Measurements from ENCODE around the gene FSD2. TPM values are rescaled to one million over a fixed set of nuclear protein-coding genes. Genes with fewer than 3 reads are reported as not detected.
A peak's percentile ranks its signal among the peaks of the same experiment; 100 is the strongest.
"Not testable (repeated sequence)": the region's sequence is repeated elsewhere in the genome, so short reads cannot be mapped to it uniquely, and the experiment has no call there.

Gene FSD2
- total and polyA plus RNA-seq, 2 experiments from 2014 or later: 0.18 TPM; not detected in 1

DNA sequence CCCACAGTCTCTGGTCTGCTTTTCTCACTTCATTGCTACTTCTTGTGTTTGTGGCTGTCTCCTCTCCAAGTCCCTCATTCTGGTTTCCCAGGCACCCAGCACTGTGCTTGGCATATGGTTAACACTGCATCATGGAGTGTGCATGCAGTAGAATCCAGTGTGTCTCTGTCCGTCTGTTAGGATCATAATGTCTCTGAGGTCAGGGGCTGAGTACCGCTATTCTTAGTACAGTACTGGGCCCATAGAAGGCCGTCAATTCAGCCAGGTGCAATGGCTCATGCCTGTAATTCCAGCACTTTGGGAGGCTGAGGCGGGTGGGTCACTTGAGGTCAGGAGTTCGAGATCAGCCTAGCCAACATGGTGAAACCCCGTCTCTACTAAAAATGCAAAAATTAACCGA is 39.7 kb downstream of the FSD2 start:
- not testable (repeated sequence) for ATAC-seq; H3K4me3 ChIP-seq; H3K4me1 ChIP-seq (ENCODE audit: insufficient read depth); H3K9me3 Mint-ChIP-seq; H2AFZ ChIP-seq; H3K4me3 Mint-ChIP-seq; H3K36me3 Mint-ChIP-seq (ENCODE audit: low read depth); H3K79me2 ChIP-seq (replicated peaks; ENCODE audit: insufficient read depth); H3K27me3 ChIP-seq (ENCODE audit: insufficient read depth); H3K4me2 ChIP-seq; DNase-seq (ENCODE audit: low spot score); H3F3A ChIP-seq (replicated peaks; ENCODE audit: low read depth); H3K27me3 Mint-ChIP-seq (ENCODE audit: insufficient read depth, low read depth, poor library complexity); H3K27ac Mint-ChIP-seq; H4K20me1 ChIP-seq (replicated peaks; ENCODE audit: insufficient read depth); H3K27ac ChIP-seq (ENCODE audit: low read depth); H3K9me2 ChIP-seq (ENCODE audit: insufficient read depth); H3K36me3 ChIP-seq (ENCODE audit: insufficient read depth)
- peaks cover 13% of the 10 kb centered on the region for H3K4me1 Mint-ChIP-seq

DNA sequence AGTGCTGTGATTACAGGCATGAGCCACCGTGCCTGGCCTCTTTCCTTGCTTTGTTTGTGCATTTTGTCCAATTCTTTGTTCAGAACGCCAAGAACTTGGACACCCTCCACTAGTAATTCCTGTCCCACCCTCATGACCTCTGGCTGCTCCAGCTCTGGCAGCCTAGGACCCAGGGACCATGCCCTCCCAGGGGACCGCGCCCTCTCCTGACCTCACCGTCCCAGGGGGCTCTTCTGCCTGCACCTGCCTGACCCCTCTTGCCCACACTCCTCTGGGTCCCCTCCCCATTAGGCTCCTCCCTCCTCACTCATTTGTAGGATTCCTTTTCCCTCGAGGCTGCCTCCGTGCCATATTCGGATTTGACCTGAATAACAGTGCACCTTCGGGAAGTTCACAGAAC is 41.1 kb downstream of the FSD2 start:
- H3K36me3 Mint-ChIP-seq (ENCODE audit: low read depth): no peaks in the 10 kb centered on the region
- H3F3A ChIP-seq (replicated peaks; ENCODE audit: low read depth): no peaks in the 10 kb centered on the region
- no peaks in the 10 kb centered on the region for H3K36me3 ChIP-seq (ENCODE audit: insufficient read depth)
- no peak for DNase-seq (ENCODE audit: low spot score)
- peaks cover 13% of the 10 kb centered on the region for H3K4me1 Mint-ChIP-seq
- H3K4me2 ChIP-seq: no peak overlapping the region
- no peaks in the 10 kb centered on the region for H3K9me3 Mint-ChIP-seq
- no peak overlapping the region for H3K4me3 Mint-ChIP-seq
- no peak overlapping the region for H3K27ac ChIP-seq (ENCODE audit: low read depth)
- H3K4me3 ChIP-seq: no peak overlapping the region
- H3K27me3 ChIP-seq (ENCODE audit: insufficient read depth): no peaks in the 10 kb centered on the region
- peak overlapping the region; percentile 37; the same call in 1 of the 2 replicates for H3K27ac Mint-ChIP-seq
- 0 out of 2 replicates have a peak, but pooled peaks cover 3% of the 10 kb centered on the region for H3K9me2 ChIP-seq (ENCODE audit: insufficient read depth)
- H3K4me1 ChIP-seq (ENCODE audit: insufficient read depth): no peaks in the 10 kb centered on the region
- H3K27me3 Mint-ChIP-seq (ENCODE audit: insufficient read depth, low read depth, poor library complexity): no peaks in the 10 kb centered on the region
- H3K79me2 ChIP-seq (replicated peaks; ENCODE audit: insufficient read depth): no peaks in the 10 kb centered on the region
- ATAC-seq: no peak; the same call in 2 of the 3 replicates
- no peak overlapping the region for H2AFZ ChIP-seq
- no peaks in the 10 kb centered on the region; the same call in 1 of the 2 replicates for H4K20me1 ChIP-seq (replicated peaks; ENCODE audit: insufficient read depth)
- TF ChIP-seq POLR2AphosphoS5 (IDR thresholded peaks at IDR 0.05; ENCODE audit: low read depth) (no peak), EZH2 (IDR thresholded peaks at IDR 0.05; ENCODE audit: low read depth, unreplicated experiment) (no peak), CREB1 (CRISPR knock-in tag; IDR thresholded peaks at IDR 0.05; ENCODE audit: low read depth) (no peak), CTCF (conservative IDR thresholded peaks at IDR 0.05; ENCODE audit: low read depth in 2 of 2) (no peak), NANOG (IDR thresholded peaks at IDR 0.05; ENCODE audit: borderline replicate concordance) (no peak), ZNF331 (CRISPR knock-in tag; IDR thresholded peaks at IDR 0.05; ENCODE audit: low read depth) (no peak), JUNB (IDR thresholded peaks at IDR 0.05; ENCODE audit: unreplicated experiment) (no peak), ZNF462 (CRISPR knock-in tag; IDR thresholded peaks at IDR 0.05) (no peak), STAT1 (IDR thresholded peaks at IDR 0.05; ENCODE audit: unreplicated experiment) (no peak), ZNF114 (CRISPR knock-in tag; IDR thresholded peaks at IDR 0.05) (no peak)
- TF ChIP-seq, protein P1, sequence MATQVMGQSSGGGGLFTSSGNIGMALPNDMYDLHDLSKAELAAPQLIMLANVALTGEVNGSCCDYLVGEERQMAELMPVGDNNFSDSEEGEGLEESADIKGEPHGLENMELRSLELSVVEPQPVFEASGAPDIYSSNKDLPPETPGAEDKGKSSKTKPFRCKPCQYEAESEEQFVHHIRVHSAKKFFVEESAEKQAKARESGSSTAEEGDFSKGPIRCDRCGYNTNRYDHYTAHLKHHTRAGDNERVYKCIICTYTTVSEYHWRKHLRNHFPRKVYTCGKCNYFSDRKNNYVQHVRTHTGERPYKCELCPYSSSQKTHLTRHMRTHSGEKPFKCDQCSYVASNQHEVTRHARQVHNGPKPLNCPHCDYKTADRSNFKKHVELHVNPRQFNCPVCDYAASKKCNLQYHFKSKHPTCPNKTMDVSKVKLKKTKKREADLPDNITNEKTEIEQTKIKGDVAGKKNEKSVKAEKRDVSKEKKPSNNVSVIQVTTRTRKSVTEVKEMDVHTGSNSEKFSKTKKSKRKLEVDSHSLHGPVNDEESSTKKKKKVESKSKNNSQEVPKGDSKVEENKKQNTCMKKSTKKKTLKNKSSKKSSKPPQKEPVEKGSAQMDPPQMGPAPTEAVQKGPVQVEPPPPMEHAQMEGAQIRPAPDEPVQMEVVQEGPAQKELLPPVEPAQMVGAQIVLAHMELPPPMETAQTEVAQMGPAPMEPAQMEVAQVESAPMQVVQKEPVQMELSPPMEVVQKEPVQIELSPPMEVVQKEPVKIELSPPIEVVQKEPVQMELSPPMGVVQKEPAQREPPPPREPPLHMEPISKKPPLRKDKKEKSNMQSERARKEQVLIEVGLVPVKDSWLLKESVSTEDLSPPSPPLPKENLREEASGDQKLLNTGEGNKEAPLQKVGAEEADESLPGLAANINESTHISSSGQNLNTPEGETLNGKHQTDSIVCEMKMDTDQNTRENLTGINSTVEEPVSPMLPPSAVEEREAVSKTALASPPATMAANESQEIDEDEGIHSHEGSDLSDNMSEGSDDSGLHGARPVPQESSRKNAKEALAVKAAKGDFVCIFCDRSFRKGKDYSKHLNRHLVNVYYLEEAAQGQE (IDR thresholded peaks at IDR 0.05; ENCODE audit: unreplicated experiment): no peak

Data from GM23338 (cell line).